HG03469 (cell line): ENCODE results near the gene GNAQ.
"Not testable (repeated sequence)": the region's sequence is repeated elsewhere in the genome, so short reads cannot be mapped to it uniquely, and the experiment has no call there.

ENCODE experiments used
- ATAC-seq: cut with Tn5 transposase; IDR thresholded peaks from one replicate; pipeline ENCODE4 v1.9.1; 2021; ENCODE audit warnings: mild to moderate bottlenecking, moderate library complexity, moderate number of reproducible peaks; ENCODE audit not compliant: unreplicated experiment

Gene GNAQ

DNA sequence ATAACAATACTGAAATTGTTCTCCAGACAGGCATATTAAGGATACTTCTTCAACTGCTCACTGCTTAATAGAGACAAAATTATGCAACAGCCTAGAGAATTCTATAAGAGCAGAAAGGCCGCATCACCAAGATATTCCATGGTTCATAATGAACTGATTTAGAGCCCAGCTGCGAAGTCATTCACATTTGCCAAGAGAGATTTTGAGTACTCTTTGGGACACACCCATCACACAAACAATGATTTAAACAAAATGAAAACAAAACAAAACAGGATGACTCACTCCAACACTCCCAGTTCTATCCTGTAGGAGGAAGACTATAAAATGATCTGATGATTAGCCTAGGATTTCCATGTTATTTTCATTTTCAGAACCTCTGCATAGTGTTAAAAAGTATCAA lies 237.8 kb downstream of the GNAQ start:
- ATAC-seq, result no peak

DNA sequence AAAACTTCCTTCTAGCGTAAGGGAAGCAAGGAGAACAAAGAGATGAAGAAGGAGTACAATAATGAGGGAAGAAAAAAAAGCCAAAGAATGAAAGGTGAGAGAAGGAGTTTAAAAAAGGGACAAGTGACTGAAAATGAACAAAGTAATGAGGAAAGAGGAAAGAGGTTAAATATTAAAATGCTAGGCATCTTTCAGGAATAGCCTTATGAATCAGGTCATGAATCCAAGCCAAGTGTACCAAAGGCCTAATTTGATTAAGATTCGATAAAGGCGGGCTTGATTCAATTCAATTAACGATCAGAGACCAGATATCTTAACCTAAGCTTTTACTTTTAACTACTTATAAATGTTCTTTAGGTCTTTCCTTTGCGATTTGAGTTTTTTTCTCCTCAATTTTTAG lies 241.7 kb downstream of the GNAQ start:
- ATAC-seq, result no peak

DNA sequence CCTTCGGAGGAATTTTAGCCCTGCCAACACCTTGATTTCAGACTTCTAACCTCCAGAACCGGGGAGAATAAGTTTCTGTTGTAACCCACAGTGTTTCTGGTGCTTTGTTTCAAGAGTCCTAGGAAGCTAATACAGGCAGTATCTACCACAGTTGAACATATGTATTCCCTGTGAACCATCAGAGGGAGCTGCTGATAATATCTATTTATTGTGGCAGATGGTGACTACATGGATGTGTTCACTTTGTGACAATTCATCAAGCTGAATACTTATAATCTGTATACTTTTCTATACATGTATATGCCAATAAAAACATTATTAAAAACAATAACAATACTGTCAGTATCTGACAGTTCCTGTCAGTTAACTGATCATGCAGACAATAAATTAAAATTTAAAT lies 246.3 kb downstream of the GNAQ start:
- no peak for ATAC-seq

DNA sequence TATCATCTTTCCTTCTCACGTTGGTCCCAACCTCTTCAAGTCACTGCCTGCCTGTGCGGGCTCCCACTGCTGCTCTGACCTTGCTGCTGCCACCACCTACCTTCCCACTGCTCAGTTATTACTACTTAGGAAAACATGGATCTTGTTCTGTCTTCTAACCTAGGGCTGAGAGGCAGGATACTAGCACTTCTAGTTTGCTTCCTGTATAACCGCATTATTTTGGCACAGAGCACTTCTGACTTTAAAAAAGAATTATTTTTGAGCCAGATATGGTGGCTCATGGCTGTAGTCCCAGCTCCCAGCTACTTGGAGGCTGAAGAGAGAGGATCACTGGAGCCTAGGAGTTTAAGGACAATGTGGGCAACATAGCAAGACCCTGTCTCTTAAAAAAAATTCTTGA lies 248.1 kb downstream of the GNAQ start:
- ATAC-seq, result no peak

DNA sequence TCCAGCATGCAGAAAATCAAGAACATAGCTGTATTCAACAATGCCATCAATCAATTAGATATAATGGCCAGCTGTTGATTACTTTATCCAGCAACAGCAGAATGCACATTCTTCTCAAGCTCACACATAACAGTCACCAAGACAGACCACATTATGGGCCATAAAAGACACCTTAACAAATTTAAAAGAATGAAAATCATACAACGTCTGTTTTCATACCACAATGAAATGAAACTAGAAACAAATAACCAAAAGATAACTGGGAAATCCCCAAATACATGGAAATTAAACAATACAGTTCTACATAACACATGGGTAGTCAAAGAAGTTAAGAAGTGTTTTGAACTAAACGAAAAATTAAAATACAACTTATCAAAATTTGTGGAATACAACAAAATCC lies 252.6 kb downstream of the GNAQ start:
- no peak for ATAC-seq

DNA sequence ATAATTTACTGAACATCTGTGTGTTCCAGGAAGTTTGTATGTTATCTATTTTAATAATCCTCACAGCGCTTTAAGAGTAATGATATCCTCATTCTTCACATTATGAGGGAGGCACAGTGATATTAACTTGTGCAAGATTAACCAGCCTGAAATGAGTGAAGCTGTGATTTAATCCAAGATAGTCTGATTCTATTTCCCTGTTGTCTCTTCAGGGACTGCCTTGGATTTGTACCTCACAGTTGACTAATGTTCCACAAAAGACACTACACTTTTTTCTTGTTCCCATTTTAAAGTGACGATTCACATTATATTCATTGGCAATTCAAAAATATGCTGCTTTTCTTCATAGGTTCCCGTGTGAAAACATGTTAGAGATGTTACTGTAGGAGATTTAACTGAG lies 258.2 kb downstream of the GNAQ start:
- ATAC-seq, result no peak

DNA sequence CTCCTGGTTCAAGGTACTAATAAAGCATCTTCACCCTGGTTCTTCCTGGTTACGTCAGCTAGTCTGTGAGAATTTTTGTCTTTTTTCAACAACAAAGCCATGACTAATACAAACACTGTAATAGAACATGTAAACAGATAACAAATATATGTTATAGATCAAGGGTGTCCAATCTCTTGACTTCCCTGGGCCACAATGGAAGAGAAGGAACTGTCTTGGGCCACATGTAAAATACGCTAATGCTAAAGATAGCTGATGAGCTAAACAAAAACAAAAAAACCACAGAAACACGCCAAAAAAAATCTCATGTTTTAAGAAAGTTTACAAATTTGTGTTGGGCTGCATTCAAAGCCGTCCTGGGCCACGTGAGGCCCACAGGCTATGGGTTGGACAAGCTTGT lies 259.0 kb downstream of the GNAQ start:
- no peak for ATAC-seq

DNA sequence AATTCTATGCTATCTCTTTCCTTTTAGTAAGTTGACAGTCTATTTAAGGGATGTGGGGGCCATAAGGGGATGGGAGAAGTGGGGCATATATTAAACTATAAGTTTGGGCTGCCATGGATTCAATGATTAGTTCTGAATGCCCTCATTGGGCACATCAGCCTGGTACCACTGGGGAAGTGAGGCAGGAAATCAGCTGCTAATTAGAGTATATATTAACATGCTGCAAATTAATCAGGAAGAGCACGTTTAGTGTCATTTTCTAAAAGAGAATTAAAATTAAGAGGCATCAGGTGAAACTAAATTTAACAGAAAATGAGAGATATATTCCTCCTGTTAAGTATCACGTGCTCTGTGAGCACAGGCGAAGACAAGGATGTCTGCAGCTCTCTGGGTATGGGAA lies 260.4 kb downstream of the GNAQ start:
- no peak for ATAC-seq

DNA sequence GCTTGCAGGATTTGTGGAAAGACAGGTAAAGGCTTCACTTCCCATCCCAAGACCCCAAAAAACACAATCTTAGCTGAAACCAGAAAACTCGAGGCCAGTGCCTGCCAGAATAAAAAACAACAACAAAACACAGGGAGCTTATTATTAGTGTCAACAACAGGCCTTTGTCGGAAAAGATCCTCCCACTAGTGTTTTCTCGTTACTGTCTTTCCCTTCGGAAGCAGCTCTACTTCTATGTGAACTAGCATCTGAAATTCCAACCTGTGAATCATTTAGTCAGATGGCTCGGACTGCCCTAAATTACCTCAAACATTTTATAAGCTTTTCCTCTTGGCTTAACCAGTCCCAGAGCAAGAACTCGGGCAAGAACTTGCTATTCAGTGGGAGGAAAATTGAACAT lies 261.3 kb downstream of the GNAQ start:
- ATAC-seq, result no peak

DNA sequence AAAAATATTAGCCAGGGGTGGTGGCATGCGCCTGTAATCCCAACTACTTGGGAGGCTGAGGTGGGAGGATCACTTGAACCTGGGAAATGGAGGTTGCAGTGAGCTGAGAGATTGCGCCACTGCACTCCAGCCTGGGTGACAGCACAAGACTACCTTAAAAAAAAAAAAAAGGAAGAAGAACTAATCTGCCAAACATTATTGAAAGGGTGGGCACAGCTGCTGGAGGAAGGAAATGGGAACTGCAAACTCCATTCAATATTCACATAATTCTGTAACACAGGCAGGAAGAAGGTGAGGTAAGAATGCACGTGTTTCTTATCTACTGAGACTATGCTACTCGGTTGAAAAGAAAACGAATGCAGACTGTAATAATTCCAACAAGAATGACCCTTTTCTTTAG lies 262.4 kb downstream of the GNAQ start:
- ATAC-seq, result no peak

DNA sequence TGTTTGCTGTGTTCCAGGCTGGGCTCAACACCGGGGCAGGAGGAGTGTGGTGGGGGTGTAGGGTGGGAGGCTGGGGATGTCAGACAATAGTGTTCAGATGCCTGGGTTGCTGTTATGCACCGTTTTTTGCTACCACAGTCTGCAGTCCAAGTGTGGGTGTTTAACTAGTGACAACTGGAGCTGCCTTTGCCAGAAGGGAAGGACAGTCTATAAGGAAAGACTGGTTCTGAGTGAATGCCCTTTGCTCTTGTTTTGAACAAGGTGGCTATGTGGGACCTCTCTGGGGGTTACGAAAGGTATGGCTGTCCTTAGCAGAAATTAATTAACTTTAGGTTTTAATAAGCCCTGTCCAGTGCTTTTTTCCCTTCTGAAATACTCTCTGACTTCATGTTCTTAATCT lies 265.0 kb downstream of the GNAQ start:
- no peak for ATAC-seq

DNA sequence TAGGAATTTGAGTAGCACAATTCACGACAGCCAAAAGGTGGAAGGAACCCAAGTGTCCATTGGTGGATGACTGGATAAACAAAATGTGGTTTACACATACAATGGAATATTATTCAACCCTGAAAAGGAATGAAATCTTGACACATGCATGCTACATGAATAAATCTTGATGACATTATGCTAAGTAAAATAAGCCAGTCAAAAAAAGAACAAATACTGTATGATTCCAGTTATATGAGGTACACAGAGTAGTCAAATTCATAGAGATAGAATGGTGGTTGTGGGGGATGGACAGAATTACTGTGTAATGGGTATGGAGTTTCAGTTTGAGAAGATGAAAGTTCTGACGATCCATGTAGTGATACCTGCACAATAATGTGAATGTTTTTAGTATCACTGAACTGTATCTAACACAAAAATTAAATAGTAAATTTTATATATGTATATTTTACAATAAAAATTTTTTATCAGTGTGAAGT lies 265.8 kb downstream of the GNAQ start:
- no peak for ATAC-seq

DNA sequence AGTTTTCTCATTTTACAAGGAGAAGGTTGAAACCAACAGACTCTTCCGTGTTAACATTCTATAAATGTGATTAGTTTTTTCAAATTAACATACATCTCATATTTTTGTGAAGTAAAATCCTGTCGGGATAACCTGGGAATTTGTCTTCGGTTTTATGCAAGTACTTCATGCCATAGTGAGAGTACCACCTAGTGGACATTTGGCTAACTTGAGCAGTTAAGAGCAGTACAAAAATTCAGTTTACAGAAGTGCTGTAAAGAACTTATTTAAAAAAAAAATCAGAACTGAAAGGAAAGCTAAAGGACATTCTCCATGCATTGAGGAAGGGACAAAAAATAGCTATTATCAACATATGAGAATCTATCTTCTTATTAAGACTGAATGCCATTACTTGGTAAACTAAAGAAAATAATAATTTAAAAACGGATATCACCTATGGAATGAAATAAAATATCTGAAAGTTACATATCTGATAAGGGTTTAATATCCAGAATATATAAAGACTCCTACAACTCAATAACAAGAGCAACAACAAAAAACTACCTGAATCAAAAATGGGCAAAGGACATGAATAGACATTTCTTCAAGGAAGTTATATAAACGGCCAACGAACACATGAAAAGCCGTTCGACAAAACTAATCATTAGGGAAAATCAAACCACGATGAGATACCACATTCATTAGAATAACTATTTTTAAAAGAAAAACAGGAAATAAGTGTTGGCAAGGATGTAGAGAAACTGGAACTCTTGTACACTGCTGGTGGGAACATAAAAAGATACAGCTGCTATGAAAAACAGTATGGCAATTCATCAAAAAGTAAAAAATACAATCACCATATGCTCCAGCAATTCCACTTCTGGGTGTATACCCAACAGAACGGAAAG lies 266.5 kb downstream of the GNAQ start:
- ATAC-seq, result no peak

DNA sequence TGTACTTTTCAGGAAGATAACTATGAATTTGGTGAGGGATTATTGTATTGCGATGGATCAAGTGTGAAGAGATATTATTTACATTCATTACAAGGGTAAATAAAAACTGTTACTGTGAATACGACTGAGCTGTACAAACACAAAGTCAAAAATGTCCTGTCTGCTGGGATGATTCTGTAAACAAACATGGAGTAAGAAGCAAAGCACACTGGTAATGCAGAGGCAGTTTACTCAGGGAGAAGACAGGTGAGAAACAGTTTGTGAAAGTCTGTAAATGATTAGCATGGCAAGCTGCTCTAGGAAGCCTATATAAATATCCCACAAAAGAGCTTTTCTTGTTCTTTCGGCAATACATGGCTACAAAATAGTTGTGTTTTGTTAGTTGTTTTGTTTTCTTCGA lies 268.0 kb downstream of the GNAQ start:
- ATAC-seq, result no peak

DNA sequence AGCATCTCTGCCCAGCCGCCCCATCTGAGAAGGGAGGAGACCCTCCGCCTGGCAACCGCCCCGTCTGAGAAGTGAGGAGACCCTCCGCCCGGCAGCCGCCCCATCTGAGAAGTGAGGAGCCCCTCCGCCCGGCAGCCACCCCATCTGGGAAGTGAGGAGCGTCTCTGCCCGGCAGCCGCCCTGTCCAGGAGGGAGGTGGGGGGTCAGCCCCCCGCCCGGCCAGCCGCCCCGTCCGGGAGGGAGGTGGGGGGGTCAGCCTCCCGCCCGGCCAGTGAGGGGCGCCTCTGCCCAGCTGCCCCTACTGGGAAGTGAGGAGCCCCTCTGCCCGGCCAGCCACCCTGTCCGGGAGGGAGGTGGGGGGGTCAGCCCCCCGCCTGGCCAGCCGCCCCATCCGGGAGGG lies 270.7 kb downstream of the GNAQ start:
- ATAC-seq, result not testable (repeated sequence)

DNA sequence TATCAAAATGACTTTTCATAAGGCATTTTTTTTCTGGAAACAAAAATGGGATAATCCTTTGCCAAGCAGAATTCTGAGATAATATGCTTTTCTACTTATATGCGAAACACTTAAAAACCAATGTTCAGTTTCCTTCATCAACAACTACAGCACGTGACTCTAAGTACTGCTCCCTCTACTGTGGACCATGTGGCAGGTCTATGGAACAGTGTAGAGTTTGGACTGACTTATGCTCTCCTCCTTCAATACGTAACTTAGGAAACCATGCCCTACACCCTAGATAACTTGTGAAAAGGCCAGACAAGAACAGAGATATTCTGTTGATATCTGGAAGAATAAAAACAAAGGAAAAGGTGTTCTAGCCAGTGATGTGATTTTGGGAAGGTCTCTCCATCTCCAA lies 272.2 kb downstream of the GNAQ start:
- no peak for ATAC-seq

DNA sequence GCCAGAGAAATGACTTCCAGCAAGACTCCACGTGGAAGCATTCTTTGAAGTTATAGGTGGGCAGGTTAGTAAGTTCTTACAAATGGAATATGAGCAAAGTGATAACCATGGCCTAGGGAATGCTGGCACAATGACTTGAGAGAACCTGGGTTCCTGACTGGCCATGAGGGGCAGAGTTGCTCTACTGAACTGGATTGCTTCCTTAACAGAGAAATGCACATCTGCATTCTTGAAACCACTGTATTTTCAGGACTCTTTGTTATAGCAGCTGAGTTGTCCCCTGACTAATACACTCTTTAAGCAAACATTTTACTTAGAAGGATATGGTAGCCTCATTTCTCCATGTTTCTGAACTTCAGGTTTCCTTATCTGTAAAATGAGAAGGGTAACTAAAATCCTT lies 275.2 kb downstream of the GNAQ start:
- no peak for ATAC-seq

DNA sequence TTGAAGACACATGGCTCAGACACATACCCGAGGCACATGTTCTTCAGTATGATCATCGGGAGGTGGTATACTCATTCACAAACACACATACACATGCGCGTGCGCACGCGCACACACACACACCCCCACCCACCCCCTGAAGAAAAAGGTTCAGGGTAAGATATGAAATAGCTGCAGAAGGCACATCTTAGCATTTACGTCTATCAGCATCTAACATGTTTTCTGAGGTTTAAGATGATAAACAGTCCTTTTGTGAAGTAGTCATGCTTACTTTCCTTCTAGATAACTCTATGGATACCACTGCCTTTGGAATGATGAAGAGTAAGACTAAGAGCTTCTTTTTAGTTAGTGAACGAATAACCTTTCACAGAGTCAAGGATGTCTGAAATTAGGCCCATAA lies 278.4 kb downstream of the GNAQ start:
- ATAC-seq, result no peak

DNA sequence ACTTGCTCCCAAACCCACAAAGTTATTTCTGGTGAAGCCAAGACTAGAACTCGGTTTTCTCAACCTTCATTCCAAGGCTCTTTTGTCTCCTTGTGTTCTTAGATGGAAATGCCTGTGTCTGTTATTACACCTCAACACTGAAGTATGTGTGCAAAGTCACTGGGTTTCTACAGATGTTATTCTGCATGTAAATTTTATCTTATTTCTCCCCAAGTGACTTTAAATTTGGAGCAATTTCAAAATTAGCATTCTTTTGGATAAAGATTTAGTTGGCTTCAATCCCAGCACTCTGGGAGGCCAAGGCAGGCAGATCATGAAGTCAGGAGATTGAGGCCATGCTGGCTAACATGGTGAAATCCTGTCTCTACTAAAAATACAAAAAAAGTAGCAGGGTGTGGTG lies 279.1 kb downstream of the GNAQ start:
- ATAC-seq, result no peak

DNA sequence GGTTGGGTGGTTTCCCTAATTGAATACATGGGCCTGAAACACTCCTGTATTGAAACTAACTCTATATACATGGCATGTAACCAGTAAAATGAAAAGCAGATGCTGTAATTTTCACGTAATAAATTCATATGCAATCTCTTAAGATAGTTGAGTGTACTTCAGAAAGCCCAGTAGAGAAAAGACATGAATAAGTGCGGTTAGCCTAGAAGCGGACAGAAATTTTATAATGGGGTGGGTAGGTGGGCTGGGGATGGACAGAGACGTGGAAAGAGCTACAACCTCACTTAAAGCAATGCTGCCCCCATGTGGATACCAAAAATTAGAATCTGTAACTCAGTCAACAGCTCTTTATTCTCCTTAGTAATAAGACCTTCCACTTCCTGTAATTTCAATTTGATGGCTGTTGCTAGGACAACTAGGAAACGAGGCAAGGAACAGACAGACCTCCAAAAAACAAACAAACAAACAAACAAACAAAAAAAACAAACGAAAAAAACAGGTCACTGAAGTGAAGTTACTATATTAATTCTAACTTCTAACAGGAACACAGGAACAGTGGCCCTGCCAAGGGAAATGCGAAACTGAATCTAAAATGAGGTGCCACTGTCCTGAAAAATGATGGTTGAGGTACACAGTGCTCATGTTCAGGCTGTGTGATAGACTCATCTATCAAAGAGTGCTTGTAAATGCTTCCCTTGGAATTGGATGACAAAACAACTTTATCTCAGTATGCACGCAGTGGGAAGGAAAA lies 280.1 kb downstream of the GNAQ start:
- ATAC-seq, result no peak

DNA sequence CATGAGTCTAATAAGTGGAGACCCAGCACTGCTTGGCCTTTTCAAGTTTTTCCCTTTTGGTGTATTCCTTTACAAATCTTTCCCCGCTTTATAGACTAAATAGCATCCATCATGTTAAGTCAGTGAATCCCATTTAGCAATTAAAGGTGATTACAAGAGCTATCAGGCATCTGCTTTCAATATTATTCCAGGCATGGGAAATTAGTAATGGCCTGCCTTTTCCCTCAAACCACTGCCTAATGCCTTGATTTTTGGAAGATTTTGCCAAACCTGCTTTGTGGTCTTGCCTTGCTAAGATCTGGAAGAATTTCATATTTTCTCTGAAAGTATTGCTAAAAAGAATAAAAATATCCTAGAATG lies 280.6 kb downstream of the GNAQ start:
- ATAC-seq, result no peak

DNA sequence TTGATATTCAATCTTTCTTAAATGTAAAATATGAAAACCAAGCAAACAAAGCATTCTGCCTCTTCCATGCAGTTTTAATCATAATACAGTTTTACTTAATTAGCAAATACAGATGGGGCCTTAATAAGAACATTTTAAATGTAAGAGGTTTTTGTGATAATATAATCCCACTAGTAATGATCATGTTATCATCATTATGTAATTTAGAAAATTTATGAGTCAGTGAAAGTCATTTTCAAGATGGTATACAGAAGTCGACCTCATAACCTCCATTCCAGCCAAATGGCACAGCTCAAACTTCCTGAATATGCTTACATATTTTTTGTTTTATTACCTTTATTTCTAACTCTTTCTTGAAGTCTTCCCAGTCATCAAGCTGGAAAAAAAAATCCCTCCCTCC lies 281.3 kb downstream of the GNAQ start:
- ATAC-seq, result no peak
